ENCODE data around the gene RYR2.

- TF ChIP-seq CTCF (IDR thresholded peaks at IDR 0.05; ENCODE audit: low read length) (no peak), EZH2 (IDR thresholded peaks at IDR 0.05; ENCODE audit: borderline replicate concordance, low read length) (no peak)
Observed at GRCh38 chr1:237186675-237187074, 144.7 kb downstream of the RYR2 start.
